Sigmoid colon (tissue), 7 donors: Measurements from ENCODE around the gene GALNT17. TPM values are rescaled to one million over a fixed set of nuclear protein-coding genes. Genes with fewer than 3 reads are reported as not detected.

Source experiments
- DNase-seq: peaks from one replicate; pipeline ENCODE4 v3.0.0-alpha.2; 2019
- H3K27ac ChIP-seq, 4 donors: fragments of 200-600 bp; sonication (generic); one replicate each; pipeline ENCODE4 v1.5.1; 2016 to 2019; ENCODE audit warnings: mild to moderate bottlenecking in 1 of 4
- H3K27me3 ChIP-seq, 3 donors: fragments of 200-600 bp; sonication (generic); one replicate each; pipeline ENCODE4 v1.5.1; 2019; ENCODE audit warnings: mild to moderate bottlenecking in 1 of 3
- H3K36me3 ChIP-seq, 4 donors: fragments of 200-600 bp; sonication (generic); one replicate each; pipeline ENCODE4 v1.5.1; 2016 to 2019
- H3K4me1 ChIP-seq, 4 donors: fragments of 200-600 bp; sonication (generic); one replicate each; pipeline ENCODE4 v1.5.1; 2017 to 2019
- H3K4me3 ChIP-seq, 4 donors: fragments of 200-600 bp; sonication (generic); one replicate each; pipeline ENCODE4 v1.5.1; 2017 to 2019; ENCODE audit warnings: mild to moderate bottlenecking in 2 of 4, moderate library complexity in 1 of 4
- H3K9me3 ChIP-seq, 4 donors: fragments of 200-600 bp in 3 of 4; sonication (generic) in 3 of 4; one replicate each; pipeline versions ENCODE4 v1.5.1 to v1.6.1; 2013 to 2019
- EP300 ChIP-seq, 4 donors: sonication (generic); formaldehyde crosslinking; IDR thresholded peaks; one replicate each; pipeline ENCODE4 v1.6.1; 2017; ENCODE audit warnings: antibody characterized with exemption in 4 of 4
- POLR2A ChIP-seq, 2 donors: fragments of 450-650 bp; IDR thresholded peaks; one replicate each; pipeline ENCODE4 v1.6.1; 2016; ENCODE audit warnings: antibody characterized with exemption in 2 of 2, mild to moderate bottlenecking in 2 of 2, moderate library complexity in 2 of 2
- POLR2AphosphoS5 ChIP-seq, 4 donors: sonication (generic); formaldehyde crosslinking; IDR thresholded peaks; one replicate each; pipeline ENCODE4 v1.6.1; 2017; ENCODE audit warnings: antibody characterized with exemption in 4 of 4
- WGBS, 2 donors: extraction: QIAGEN DNeasy Blood & Tissue Kit; methylation state at CpG; one replicate each; pipeline ENCODE4 v1.1.7; 2013; 5-methylcytosine and 5-hydroxymethylcytosine counted together
- intact Hi-C: fragments of 100-400 bp; cut with DNase I; formaldehyde crosslinking; loops from one replicate; pipeline ENCODE4 v1.15.1; 2023
- polyA plus RNA-seq, 3 donors: library from polyadenylated mRNA; stranded (reverse); fragments of 200-250 nt; gene quantifications; one replicate each; pipeline ENCODE4 v1.2.3, GENCODE V29; 2013
- total RNA-seq, 4 donors: library from RNA; depleted of rRNA; stranded (reverse); fragments of >200 nt; gene quantifications; one replicate each; pipeline ENCODE4 v1.1.0, GENCODE V29; 2016
- TF ChIP-seq, protein P1 (sequence below), 4 experiments: fragments of 450-650 bp in 3 of 4; fragments of 200-600 bp in 1 of 4; IDR thresholded peaks; one replicate each; pipeline ENCODE4 v1.5.1; 2016 to 2019; ENCODE audit warnings: antibody characterized with exemption in 4 of 4, mild to moderate bottlenecking in 3 of 4, moderate library complexity in 2 of 4
- donor health status: healthy with polysubstance abuse.
- donor health status: Bipolar disorder and iron deficiency.
- donor health status: healthy.

The GALNT17 gene
- total RNA-seq: 10 to 100 TPM; 14.6 to 45.4 (median 29.4) TPM
- 1 to 10 TPM in 2 of 3 donors, not detected in 1; 1.8 to 3.1 TPM for polyA plus RNA-seq

DNA sequence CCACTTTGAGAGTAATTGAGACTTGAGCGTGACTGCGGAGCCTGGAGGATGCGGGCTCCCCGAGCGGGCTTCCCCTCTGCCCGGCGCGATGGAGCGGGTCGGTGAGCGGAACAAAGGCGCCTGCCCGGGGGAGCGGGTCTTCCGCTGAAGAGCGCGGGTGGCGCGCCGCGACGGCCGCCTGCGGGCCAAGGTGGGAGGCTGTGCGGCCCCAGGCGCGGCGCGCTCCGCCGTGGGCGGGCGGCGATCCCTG is at the start of gene GALNT17:
TSS of gene GALNT17 (plus strand) at position 18 of the 250 bp plus-strand sequence.
- intact Hi-C loops: loop anchor here (1.0 to 5.0 kb wide), 2 partner anchors 88 to 105 kb away; no protein-coding TSS in a partner anchor
- DNase-seq: no peak
- Histone ChIP-seq H3K27me3 (no peaks in the 10 kb centered on the region), H3K4me1 (peaks cover 0 to 47% (median 16%) of the 10 kb centered on the region in 4 donors), H3K9me3 (no peaks in the 10 kb centered on the region), H3K36me3 (no peaks in the 10 kb centered on the region), H3K4me3 (peak within 1 kb of the TSS; percentile 52 to 86 (median 78)), H3K27ac (peak within 1 kb of the TSS; percentile 77 to 90 (median 80))
- TF ChIP-seq, protein P1, sequence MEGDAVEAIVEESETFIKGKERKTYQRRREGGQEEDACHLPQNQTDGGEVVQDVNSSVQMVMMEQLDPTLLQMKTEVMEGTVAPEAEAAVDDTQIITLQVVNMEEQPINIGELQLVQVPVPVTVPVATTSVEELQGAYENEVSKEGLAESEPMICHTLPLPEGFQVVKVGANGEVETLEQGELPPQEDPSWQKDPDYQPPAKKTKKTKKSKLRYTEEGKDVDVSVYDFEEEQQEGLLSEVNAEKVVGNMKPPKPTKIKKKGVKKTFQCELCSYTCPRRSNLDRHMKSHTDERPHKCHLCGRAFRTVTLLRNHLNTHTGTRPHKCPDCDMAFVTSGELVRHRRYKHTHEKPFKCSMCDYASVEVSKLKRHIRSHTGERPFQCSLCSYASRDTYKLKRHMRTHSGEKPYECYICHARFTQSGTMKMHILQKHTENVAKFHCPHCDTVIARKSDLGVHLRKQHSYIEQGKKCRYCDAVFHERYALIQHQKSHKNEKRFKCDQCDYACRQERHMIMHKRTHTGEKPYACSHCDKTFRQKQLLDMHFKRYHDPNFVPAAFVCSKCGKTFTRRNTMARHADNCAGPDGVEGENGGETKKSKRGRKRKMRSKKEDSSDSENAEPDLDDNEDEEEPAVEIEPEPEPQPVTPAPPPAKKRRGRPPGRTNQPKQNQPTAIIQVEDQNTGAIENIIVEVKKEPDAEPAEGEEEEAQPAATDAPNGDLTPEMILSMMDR (IDR thresholded peaks at IDR 0.05): no peak
- TF ChIP-seq POLR2A (IDR thresholded peaks at IDR 0.05): no peak
- TF ChIP-seq EP300 (IDR thresholded peaks at IDR 0.05): no peak
- no peak for TF ChIP-seq POLR2AphosphoS5 (IDR thresholded peaks at IDR 0.05)
- 5 to 26% methylated on average over 34 of the region's 34 CpGs for WGBS, 2 donors

DNA sequence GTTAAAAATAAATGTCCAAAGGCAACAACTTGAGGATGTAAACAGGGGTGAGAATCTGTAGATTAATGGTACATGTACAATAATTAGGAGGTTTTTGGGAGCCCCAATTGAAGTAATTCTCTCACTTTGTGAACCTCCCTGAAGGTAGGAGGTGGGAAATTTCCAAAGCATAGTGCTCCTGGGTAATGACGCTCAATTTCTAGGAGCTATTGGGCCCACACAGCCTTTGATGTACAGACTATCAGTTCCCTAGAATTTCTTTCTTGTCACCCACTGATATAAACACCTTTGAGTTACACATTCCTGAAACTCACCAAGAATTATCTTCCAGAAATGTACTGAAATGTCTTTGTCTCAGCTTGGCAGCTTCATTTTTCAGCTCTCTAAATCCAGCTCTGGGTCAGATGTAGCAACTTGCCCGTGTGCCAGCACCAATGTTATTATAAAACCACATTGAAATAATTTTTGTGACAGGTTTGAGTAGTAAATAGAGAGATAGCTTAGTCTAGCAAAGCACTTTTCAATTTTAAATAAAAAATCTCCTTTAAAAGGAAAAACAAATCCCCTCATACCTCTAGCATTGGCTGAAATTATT is 36.6 kb upstream of the GALNT17 start:
- H3K4me3 ChIP-seq: no peak overlapping the region
- H3K36me3 ChIP-seq: no peaks in the 10 kb centered on the region
- no peak for TF ChIP-seq POLR2A (IDR thresholded peaks at IDR 0.05)
- TF ChIP-seq EP300 (IDR thresholded peaks at IDR 0.05): no peak
- no peak for TF ChIP-seq POLR2AphosphoS5 (IDR thresholded peaks at IDR 0.05)
- TF ChIP-seq, protein P1 (IDR thresholded peaks at IDR 0.05): no peak
- no peak overlapping the region for H3K27ac ChIP-seq
- 76 to 81% methylated on average over 2 of the region's 2 CpGs for WGBS, 2 donors
- H3K9me3 ChIP-seq: no peaks in the 10 kb centered on the region
- intact Hi-C loops: no loop called here
- no peak for DNase-seq
- no peaks in the 10 kb centered on the region for H3K4me1 ChIP-seq
- no peaks in the 10 kb centered on the region for H3K27me3 ChIP-seq

DNA sequence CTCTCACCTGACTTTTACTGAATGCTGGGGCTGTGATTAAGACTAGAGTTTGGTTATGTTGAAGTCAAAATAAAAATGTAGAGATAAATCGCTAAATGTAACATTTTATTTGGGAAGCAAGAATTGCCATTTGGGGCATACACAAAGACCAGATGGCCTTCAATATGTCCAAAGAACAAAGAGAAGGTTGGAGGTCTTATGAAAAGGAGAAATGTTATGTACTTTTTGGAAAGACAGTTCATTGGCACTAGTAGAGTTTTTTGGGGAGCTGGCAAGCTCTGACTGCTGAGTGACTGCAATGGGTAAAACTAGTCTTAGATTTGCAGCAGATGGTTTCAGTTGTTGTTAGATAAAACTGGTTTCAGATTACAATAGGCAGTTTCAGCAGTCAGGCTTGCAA is 35.6 kb upstream of the GALNT17 start:
- no peak overlapping the region for H3K4me3 ChIP-seq
- intact Hi-C loops: no loop called here
- H3K27ac ChIP-seq: no peak overlapping the region
- no peaks in the 10 kb centered on the region for H3K4me1 ChIP-seq
- H3K9me3 ChIP-seq: no peaks in the 10 kb centered on the region
- DNase-seq: no peak
- no peaks in the 10 kb centered on the region for H3K27me3 ChIP-seq
- no peaks in the 10 kb centered on the region for H3K36me3 ChIP-seq
- TF ChIP-seq POLR2A (IDR thresholded peaks at IDR 0.05) (no peak), POLR2AphosphoS5 (IDR thresholded peaks at IDR 0.05) (no peak)
- TF ChIP-seq, protein P1 (IDR thresholded peaks at IDR 0.05): no peak
- 88 to 92% methylated on average over 1 of the region's 1 CpG for WGBS, 2 donors

DNA sequence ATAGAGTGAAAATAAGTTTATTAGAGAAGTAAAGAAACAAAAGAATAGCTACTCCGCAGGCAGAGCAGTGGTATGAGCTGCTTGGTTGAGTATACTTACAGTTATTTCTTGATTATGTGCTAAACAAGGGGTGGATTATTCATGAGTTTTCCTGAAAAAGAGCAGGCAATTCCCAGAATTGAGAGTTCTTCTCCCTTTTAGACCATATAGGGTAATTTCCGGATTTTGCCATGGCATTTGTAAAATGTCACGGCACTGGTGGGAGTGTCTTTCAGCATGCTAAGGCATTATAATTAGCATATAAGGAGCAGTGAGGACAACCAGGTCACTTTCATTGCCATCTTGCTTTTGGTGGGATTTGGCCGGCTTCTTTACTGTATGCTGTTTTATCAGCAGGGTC is 25.7 kb upstream of the GALNT17 start:
- Histone ChIP-seq H3K9me3 (no peaks in the 10 kb centered on the region), H3K27me3 (no peaks in the 10 kb centered on the region), H3K4me3 (no peak overlapping the region), H3K36me3 (no peaks in the 10 kb centered on the region), H3K27ac (no peak overlapping the region), H3K4me1 (no peaks in the 10 kb centered on the region)
- DNase-seq: no peak
- WGBS, 2 donors: 91 to 92% methylated on average over 4 of the region's 4 CpGs
- TF ChIP-seq POLR2AphosphoS5 (IDR thresholded peaks at IDR 0.05) (no peak), EP300 (IDR thresholded peaks at IDR 0.05) (no peak), POLR2A (IDR thresholded peaks at IDR 0.05) (no peak)
- TF ChIP-seq, protein P1 (IDR thresholded peaks at IDR 0.05): no peak
- intact Hi-C loops: no loop called here

DNA sequence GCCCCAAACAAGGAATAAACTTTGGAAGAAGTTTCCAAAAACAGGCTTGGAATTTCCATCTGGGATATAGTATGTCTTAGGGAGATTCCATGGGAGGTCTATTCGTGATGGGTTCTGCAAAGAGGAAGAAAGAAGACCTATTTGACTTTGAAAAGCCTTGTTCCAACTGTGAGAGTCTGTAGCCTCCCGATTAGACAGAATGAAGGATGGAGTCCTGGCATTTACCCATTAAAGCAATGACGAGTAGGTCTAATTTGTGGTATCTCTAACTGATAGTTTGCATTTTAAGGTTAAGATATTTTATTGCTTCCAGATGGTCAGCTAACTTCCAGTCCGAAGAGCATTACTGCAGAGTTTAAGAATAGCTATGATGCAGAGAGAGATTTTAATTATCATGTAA is 19.5 kb upstream of the GALNT17 start:
- Histone ChIP-seq H3K4me3 (no peak overlapping the region), H3K4me1 (no peaks in the 10 kb centered on the region), H3K9me3 (no peaks in the 10 kb centered on the region), H3K27ac (no peak overlapping the region), H3K27me3 (no peaks in the 10 kb centered on the region), H3K36me3 (no peaks in the 10 kb centered on the region)
- no peak for TF ChIP-seq POLR2A (IDR thresholded peaks at IDR 0.05)
- TF ChIP-seq, protein P1 (IDR thresholded peaks at IDR 0.05): no peak
- TF ChIP-seq POLR2AphosphoS5 (IDR thresholded peaks at IDR 0.05): no peak
- no peak for TF ChIP-seq EP300 (IDR thresholded peaks at IDR 0.05)
- 53 to 64% methylated on average over 4 of the region's 4 CpGs for WGBS, 2 donors
- no peak for DNase-seq
- intact Hi-C loops: no loop called here
